Measurements from ENCODE around the gene CAVIN2.

Gene CAVIN2

GRCh38 chr2:191839918-191840804 lies 6.7 kb downstream of the CAVIN2 start:
- DNase-seq (ENCODE audit: low spot score), result no peak

DNA sequence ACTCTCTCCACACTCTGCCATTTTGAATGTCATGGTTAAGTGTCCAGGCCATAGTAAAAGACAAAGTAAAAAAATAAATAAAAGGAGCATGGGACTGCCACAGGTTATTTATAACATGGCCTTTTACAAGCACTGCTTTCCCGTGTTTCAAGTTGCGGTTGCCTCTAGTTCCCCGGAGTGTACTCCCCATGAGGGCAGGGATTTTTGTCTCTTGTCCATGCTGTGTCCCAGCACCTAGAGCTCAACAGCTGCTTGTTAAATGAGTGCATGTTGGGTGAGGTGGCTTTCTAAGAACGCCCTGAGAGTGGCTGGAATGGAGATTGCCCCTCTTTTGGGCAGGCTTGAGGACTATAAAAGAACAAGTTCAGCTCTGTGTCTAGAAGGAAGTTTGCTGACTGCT lies 8.4 kb downstream of the CAVIN2 start:
- no peak for DNase-seq (ENCODE audit: low spot score)

DNA sequence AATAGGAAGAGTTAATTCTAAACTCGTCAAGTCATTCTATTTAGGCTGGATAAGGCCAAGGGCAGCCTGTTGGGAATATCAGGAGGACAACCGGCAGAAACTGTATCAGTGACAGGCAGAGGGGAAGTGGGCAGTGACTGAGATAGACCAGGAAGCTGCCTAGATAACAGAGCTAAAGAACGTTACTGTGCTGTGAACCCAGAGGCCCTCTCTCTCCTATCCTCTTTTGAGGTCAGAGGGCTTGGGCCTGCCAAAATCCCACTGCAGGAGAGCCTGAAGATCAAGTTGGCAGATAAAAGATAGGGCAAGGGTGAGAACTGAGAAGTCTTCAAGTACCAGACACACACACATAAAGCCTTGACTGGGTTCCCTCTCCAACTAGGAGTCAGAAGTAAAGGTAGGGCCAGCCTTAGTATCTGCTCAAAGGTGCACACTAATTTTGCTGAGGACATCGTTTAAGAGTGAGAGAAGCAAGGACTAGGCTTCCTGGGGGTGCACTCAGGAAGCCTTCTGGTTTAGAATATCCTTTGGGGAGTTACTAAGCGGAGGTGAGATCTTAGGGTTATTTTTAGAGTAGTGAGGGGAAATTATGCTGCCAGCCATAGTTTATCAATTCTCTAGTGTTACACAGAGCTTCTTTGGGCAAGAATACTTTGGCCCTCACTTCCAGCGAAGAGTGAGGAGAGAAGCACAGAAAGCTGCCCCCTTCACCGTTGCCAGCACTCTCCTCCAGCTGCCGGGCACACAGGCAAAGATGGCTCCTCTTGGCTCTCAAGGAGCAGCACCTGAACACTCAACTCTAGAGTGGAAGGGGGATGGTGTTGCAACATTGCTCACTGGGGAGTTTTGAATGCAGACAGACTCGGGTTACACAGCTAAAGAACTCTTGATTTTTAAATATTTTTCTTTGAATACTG lies 9.8 kb downstream of the CAVIN2 start:
- no peak for DNase-seq (ENCODE audit: low spot score)

GRCh38 chr2:191836471-191836852 lies 10.4 kb downstream of the CAVIN2 start:
- DNase-seq (ENCODE audit: low spot score), result no peak

GRCh38 chr2:191835539-191836350 lies 11.1 kb downstream of the CAVIN2 start:
- no peak for DNase-seq (ENCODE audit: low spot score)

GRCh38 chr2:191835100-191835499 lies 11.8 kb downstream of the CAVIN2 start:
- no peak for DNase-seq (ENCODE audit: low spot score)

DNA sequence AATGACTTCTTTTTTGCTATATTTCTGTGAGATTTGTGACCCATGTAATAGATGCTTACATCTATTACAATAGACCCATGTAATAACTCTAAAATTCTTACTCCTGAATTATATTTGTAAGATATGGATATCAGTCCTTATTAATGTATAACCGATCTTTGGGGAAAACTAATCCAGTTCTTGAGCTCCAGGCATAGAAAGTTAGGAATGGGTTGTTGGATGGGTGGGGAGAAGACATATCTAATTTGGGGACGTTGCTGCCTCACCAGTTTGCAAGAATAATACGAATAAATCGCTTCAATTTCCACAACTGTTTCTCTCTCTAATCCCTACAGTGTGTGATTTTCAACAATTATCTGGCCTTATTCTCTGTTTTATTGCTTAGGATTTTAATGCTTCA lies 13.5 kb downstream of the CAVIN2 start:
- no peak for DNase-seq (ENCODE audit: low spot score)

- no peak for DNase-seq (ENCODE audit: low spot score)
Observed at GRCh38 chr2:191832668-191833067, 14.2 kb downstream of the CAVIN2 start.

DNA sequence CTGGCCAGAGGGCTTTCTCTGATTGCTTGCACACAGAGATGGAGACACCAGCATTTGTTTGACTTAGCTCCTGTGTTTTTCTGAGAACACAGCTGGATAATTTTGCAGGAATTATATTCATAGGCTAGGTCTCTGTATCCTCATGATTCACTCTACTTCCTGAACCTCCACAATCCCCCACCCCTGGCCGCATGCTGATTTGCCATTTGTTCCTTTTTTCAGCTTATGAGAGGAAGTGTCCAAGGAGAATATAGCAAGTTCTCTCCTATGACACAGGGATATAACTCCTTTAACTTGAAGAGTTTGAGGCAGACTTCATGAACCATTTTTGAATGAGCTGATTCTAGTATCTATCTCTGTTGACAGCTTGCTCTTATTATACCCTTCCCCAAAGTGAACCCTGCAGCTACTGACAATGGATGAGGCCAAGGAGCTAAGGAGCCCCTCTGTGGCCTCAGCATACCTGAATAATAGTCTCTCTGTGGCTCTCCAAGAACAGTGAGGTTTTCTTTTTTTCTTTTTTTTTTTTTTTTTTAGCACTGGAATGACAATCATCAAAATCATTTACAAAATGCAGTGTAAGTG lies 15.4 kb downstream of the CAVIN2 start:
- no peak for DNase-seq (ENCODE audit: low spot score)

DNA sequence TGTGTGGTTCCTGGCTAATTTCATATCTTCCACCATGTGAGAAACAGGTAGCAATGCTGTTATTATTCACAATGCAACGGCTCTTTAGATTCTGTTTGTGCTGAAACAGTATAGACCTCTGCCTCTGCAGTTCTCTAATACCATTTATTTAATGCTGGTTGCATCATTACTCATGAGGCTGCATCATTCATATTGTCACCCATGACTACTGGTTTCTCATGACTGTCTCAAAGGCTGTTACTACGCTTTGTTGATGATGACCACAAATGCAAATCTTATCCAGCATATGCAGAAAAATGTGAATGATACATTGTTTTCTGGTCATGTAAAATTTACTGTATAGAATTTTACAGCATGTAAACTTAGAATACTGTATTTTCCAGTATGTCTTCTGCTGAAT lies 22.5 kb downstream of the CAVIN2 start:
- DNase-seq (ENCODE audit: low spot score), result no peak

- no peak for DNase-seq (ENCODE audit: low spot score)
Observed at GRCh38 chr2:191821078-191821477, 25.8 kb downstream of the CAVIN2 start.

GRCh38 chr2:191818725-191819350 lies 28.1 kb downstream of the CAVIN2 start:
- DNase-seq (ENCODE audit: low spot score), result no peak

DNA sequence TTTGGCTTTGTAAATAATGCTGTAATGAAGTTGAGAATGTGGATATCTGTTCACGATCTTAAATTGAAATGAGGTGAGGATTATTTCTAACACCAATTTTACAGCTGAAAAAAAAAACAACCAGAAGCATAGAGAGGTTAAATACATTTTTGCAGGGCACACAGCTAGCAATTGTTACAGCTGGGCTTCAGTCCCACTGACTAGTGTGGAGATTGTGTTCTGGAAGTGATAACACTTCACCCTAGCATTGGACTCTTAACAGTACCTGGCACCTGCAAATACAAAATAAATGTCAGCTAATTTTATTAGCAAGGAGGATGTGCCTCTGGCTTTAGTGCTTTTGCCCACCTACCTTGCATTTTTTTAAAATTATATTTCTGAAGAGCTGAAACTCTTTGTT lies 28.8 kb downstream of the CAVIN2 start:
- DNase-seq (ENCODE audit: low spot score), result no peak

DNA sequence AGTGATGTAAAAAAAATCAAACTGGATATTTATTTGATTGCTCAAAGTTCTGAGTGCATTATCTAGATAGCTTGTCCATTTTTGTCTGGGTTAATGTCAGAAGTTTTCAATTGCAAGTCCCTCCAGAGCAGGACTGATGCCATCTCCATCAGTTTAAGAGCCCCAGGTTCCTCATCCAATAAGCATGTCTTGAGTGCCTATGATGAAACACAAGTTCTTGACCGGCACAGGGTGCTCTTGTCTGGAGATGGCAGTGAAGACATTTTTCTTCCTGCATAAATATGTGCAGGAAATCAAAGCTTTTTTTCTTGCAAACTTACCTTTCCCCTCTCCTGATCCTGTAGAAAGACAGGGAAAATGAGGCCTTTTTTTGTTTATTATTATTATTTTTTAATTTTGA lies 31.9 kb downstream of the CAVIN2 start:
- no peak for DNase-seq (ENCODE audit: low spot score)

DNA sequence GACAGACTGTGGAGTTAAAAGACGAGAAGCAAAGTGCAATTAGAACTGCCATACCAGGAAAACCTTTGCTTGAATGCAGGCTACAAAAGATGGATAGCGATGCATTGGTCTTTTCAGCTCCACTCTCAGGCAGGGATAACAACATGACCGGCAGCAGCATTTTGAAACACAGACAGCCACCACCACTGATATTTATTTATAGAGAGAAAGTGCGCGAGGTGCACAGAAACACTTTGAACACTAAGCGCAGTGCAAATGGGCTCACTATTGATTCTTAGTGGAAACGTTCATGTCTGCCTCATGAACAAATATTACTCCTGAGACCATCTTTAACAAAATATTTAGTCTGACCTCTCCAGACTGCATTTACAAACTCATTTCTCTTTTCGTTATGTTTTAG lies 32.9 kb downstream of the CAVIN2 start:
- no peak for DNase-seq (ENCODE audit: low spot score)

- no peak for DNase-seq (ENCODE audit: low spot score)
Observed at GRCh38 chr2:191811807-191812602, 34.9 kb downstream of the CAVIN2 start.

DNA sequence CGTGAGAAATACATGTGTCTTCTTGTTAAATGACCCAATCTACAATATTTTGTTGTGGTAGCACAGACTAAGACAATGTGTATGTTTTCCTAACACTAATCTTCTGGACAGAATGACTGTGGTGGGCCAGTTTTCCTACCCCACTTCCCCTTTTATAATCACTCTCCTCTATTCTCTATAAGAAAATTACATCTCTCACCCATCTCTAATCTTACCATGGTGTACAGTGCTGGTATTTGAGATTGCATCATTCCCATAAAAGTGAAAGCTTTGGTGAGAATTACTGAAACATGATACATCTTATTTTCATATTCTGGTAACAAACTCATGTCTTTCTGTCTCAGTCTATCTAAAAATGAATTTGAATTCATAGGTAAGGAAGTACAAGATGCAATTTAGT lies 40.5 kb downstream of the CAVIN2 start:
- no peak for DNase-seq (ENCODE audit: low spot score)

- DNase-seq (ENCODE audit: low spot score), result no peak
Observed at GRCh38 chr2:191804766-191805165, 42.1 kb downstream of the CAVIN2 start.

GRCh38 chr2:191803007-191803406 lies 43.9 kb downstream of the CAVIN2 start:
- no peak for DNase-seq (ENCODE audit: low spot score)

DNA sequence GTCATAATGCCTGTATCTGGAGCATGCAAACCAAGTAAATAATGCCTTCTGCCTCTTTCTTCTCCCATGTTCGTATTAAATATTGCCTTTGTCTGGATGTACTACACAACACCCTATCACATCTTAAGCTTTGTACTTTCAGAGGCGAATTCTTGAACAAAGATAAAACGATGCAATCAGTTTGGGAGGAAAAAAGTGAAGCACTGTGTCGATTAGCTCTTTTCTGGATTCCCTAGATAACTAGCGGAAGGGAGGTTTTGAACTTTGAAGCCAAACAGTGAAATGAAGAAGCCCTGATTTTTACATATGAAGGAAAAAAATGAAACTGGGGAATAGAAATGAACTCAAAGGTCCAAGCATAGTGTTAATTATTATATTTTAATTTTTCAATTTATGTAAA lies 44.7 kb downstream of the CAVIN2 start:
- DNase-seq (ENCODE audit: low spot score), result no peak

- DNase-seq (ENCODE audit: low spot score), result no peak
Observed at GRCh38 chr2:191800874-191801273, 46.0 kb downstream of the CAVIN2 start.

Measured in CD4-positive, alpha-beta T cell treated with Interleukin-6 at 100 ng/mL for 8 hours (primary cell).